K562 (cell line): ENCODE results near the gene ADAMTS10. TPM values are rescaled to one million over a fixed set of nuclear protein-coding genes. Genes with fewer than 3 reads are reported as not detected.

Source experiments
- ATAC-seq: fragments of 200-7000 bp; cut with Tn5 transposase; 3 replicates; pipeline ENCODE4 v1.9.1; 2020; ENCODE audit warnings: moderate library complexity
- BruUV-seq: library from RNA; stranded (reverse); fragments of 400-500 nt; replicated peaks from 2 replicates; lab custom pipeline; 2021; lab: Mats Ljungman, UMichigan
- CTCF ChIA-PET: fragments of 300-600 bp; formaldehyde crosslinking; extraction: SDS; loops from one replicate; lab custom pipeline; 2021; ENCODE audit warnings: low intra/inter-chr PET ratio; lab: Yijun Ruan, JAX
- POLR2A ChIA-PET: fragments of 300-600, 350-650 bp; sonication (Branson Sonifier 250); formaldehyde crosslinking; extraction: SDS; loops from one replicate; lab custom pipeline; 2021; ENCODE audit warnings: antibody characterized with exemption, inconsistent platforms; lab: Yijun Ruan, JAX
- DNase-seq, 4 experiments: peaks; one replicate each; pipeline versions ENCODE4 v3.0.0 to v3.0.0-alpha.2; 2011 to 2018; ENCODE audit warnings: low spot score in 3 of 4, mixed read lengths in 3 of 4; ENCODE audit errors: extremely low read depth in 1 of 4
- FAIRE-seq: peaks from 2 replicates; lab custom pipeline; 2011; peaks lifted over from hg19 to GRCh38; lab: Jason Lieb, UNC
- H2AFZ ChIP-seq: 2 replicates; pipeline ENCODE4 v1.6.0; 2011; ENCODE audit warnings: low read depth, low read length, control low read depth, inconsistent platforms
- H3K27ac ChIP-seq: fragments of 200-600 bp; 3 replicates; pipeline ENCODE4 v1.8.0; 2011; ENCODE audit warnings: low read depth, mild to moderate bottlenecking, control low read depth, inconsistent platforms, low read length, moderate library complexity, mixed read lengths; ENCODE audit errors: extremely low read depth
- H3K27me3 ChIP-seq, 2 experiments: fragments of 300-600 bp in 1 of 2; 2 replicates in 1 of 2; 3 replicates in 1 of 2; pipeline versions ENCODE4 v1.6.0 to v1.8.0; 2011; ENCODE audit warnings: inconsistent platforms in 2 of 2, low read length in 2 of 2, mild to moderate bottlenecking in 1 of 2, mixed read lengths in 1 of 2, moderate library complexity in 1 of 2; ENCODE audit not compliant: control insufficient read depth in 2 of 2, insufficient read depth in 2 of 2
- H3K36me3 ChIP-seq: fragments of 300-600 bp; 3 replicates; pipeline ENCODE4 v1.8.0; 2011; ENCODE audit warnings: mild to moderate bottlenecking, low read length, inconsistent platforms; ENCODE audit not compliant: control insufficient read depth, insufficient read depth
- H3K4me1 ChIP-seq, 2 experiments: fragments of 200-600 bp in 1 of 2; replicated peaks in 1 of 2; 2 replicates in 1 of 2; 3 replicates in 1 of 2; pipeline versions ENCODE4 v1.5.1 to v1.8.0; 2011; ENCODE audit warnings: inconsistent platforms in 2 of 2, low read length in 2 of 2, mild to moderate bottlenecking in 1 of 2, mixed read lengths in 1 of 2, moderate library complexity in 1 of 2; ENCODE audit not compliant: control insufficient read depth in 2 of 2, insufficient read depth in 2 of 2
- H3K4me2 ChIP-seq: 2 replicates; pipeline ENCODE4 v1.6.1; 2011; ENCODE audit warnings: low read length, control low read depth, inconsistent platforms, mixed read lengths; ENCODE audit not compliant: insufficient read depth
- H3K4me3 ChIP-seq: fragments of 200-600 bp; sonication (generic), shearing (Covaris generic); 2 replicates; pipeline ENCODE4 v1.5.1; 2016; ENCODE audit warnings: control low read depth, inconsistent platforms
- H3K79me2 ChIP-seq: fragments of 200-600 bp; 3 replicates; pipeline ENCODE4 v1.8.0; 2011; ENCODE audit warnings: low read length, inconsistent platforms; ENCODE audit not compliant: control insufficient read depth, insufficient read depth
- H3K9ac ChIP-seq, 2 experiments: 2 replicates each; pipeline versions ENCODE4 v1.6.0 to v1.6.1; 2011; ENCODE audit warnings: low read depth in 2 of 2, low read length in 2 of 2, control low read depth in 1 of 2, inconsistent platforms in 1 of 2, mild to moderate bottlenecking in 1 of 2, mixed read lengths in 1 of 2; ENCODE audit not compliant: insufficient read depth in 1 of 2
- H3K9me1 ChIP-seq: one replicate; pipeline ENCODE4 v1.6.0; 2011; ENCODE audit warnings: inconsistent platforms, mild to moderate bottlenecking, low read length, moderate library complexity; ENCODE audit not compliant: control insufficient read depth, insufficient read depth
- H3K9me3 ChIP-seq: replicated peaks from 2 replicates; pipeline ENCODE4 v1.5.1; 2011; ENCODE audit warnings: low read depth, low read length, inconsistent platforms; ENCODE audit not compliant: control insufficient read depth, insufficient read depth
- H4K20me1 ChIP-seq: replicated peaks from 2 replicates; pipeline ENCODE4 v1.6.1; 2011; ENCODE audit warnings: low read length, inconsistent platforms, mixed read lengths; ENCODE audit not compliant: control insufficient read depth, insufficient read depth
- ADNP ChIP-seq: fragments of 200-800 bp; sonication (Bioruptor generic); IDR thresholded peaks from 2 replicates; pipeline ENCODE4 v1.6.1; 2016; ENCODE audit warnings: missing genetic modification characterization, missing compliant biosample characterization
- BCOR ChIP-seq: fragments of 450-650 bp; IDR thresholded peaks from 2 replicates; pipeline ENCODE4 v1.6.1; 2016
- CBX1 ChIP-seq: sonication (generic); IDR thresholded peaks from 2 replicates; pipeline ENCODE4 v1.6.1; 2016; ENCODE audit warnings: antibody characterized with exemption, low read depth, mild to moderate bottlenecking
- CREB5 ChIP-seq: fragments of 250-450 bp; sonication (Bioruptor Pico); IDR thresholded peaks from 2 replicates; pipeline ENCODE4 v1.5.0; 2020; ENCODE audit warnings: mild to moderate bottlenecking
- FOS ChIP-seq: IDR thresholded peaks from 3 replicates; pipeline ENCODE4 v1.6.1; 2011; ENCODE audit not compliant: insufficient read length; ENCODE audit errors: extremely low read depth
- GATAD2A ChIP-seq: fragments of 450-650 bp; IDR thresholded peaks from 2 replicates; pipeline ENCODE4 v1.6.1; 2017
- KDM1A ChIP-seq, 2 experiments: fragments of 450-650 bp; IDR thresholded peaks; 2 replicates each; pipeline ENCODE4 v1.6.1; 2016; ENCODE audit warnings: mild to moderate bottlenecking in 2 of 2
- MTA2 ChIP-seq: fragments of 450-650 bp; IDR thresholded peaks from 2 replicates; pipeline ENCODE4 v1.6.1; 2016; ENCODE audit warnings: low read depth
- PTBP1 ChIP-seq: fragments of 200-400 bp; formaldehyde crosslinking; IDR thresholded peaks from 2 replicates; pipeline ENCODE4 v1.6.1; 2017; ENCODE audit warnings: low read depth, low read length
- RCOR1 ChIP-seq, 2 experiments: IDR thresholded peaks; 2 replicates each; pipeline ENCODE4 v1.6.1; 2012; ENCODE audit warnings: low read depth in 2 of 2, low read length in 2 of 2, borderline replicate concordance in 1 of 2, improper control_type of control experiment in 1 of 2
- SMARCA5 ChIP-seq: fragments of 450-650 bp; IDR thresholded peaks from 2 replicates; pipeline ENCODE4 v1.6.1; 2016
- ZNF398 ChIP-seq: fragments of 250-450 bp; sonication (Bioruptor Pico); IDR thresholded peaks from 2 replicates; pipeline ENCODE4 v1.8.0; 2021; ENCODE audit warnings: moderate library complexity, mild to moderate bottlenecking, inconsistent platforms
- ZNF584 ChIP-seq: fragments of 200-800 bp; sonication (Bioruptor generic); IDR thresholded peaks from 2 replicates; pipeline ENCODE4 v1.6.1; 2016; ENCODE audit warnings: low read depth, mild to moderate bottlenecking, missing genetic modification characterization, missing compliant biosample characterization
- ZNF740 ChIP-seq, 3 experiments: fragments of 200-800 bp in 1 of 3; sonication (Bioruptor generic) in 1 of 3; sonication (generic) in 1 of 3; formaldehyde crosslinking in 1 of 3; IDR thresholded peaks; 2 replicates each; pipeline versions ENCODE4 v1.6.1 to v1.8.0; 2016 to 2022; ENCODE audit warnings: mild to moderate bottlenecking in 2 of 3, missing compliant biosample characterization in 2 of 3, missing genetic modification characterization in 2 of 3, missing genetic modification reagents in 1 of 3
- ZNF764 ChIP-seq: fragments of 250-450 bp; sonication (Bioruptor Pico); IDR thresholded peaks from 2 replicates; pipeline ENCODE4 v1.4.0; 2020; ENCODE audit warnings: low read depth, mild to moderate bottlenecking, moderate library complexity
- WGBS: fragments of 100-300 bp; shearing (Covaris generic); methylation state at CpG from one replicate; pipeline ENCODE4 v1.1.6; 2016; ENCODE audit warnings: low coverage, mixed read lengths; ENCODE audit not compliant: insufficient coverage; ENCODE audit errors: missing lambda C conversion rate; 5-methylcytosine and 5-hydroxymethylcytosine counted together
- in situ Hi-C: fragments of 300-500 bp; cut with MboI; formaldehyde crosslinking; loops from 4 replicates; pipeline ENCODE4 v1.15.0; 2018; ENCODE audit warnings: inconsistent platforms, mixed read lengths
- intact Hi-C: fragments of 100-400 bp; cut with micrococcal nuclease; formaldehyde crosslinking; loops from 2 replicates; pipeline ENCODE4 v1.14.2; 2022
- polyA plus RNA-seq, 8 experiments: library from polyadenylated mRNA; depleted of rRNA in 4 of 8; stranded (reverse) in 5 of 8; unstranded in 3 of 8; fragments of >200 nt; fragmentation: Nextera tagmentation in 2 of 8; fragmentation: Illumina TruSeq in 1 of 8; extraction: Ambion mirVana in 2 of 8; extraction: Trizol in 1 of 8; gene quantifications; 2 replicates each; pipeline versions ENCODE4 v1.2.1 to v1.2.3, GENCODE V29; 2011 to 2014; ENCODE audit warnings: inconsistent platforms in 1 of 8, missing spikeins in 1 of 8
- total RNA-seq, 7 experiments: library from RNA; depleted of rRNA in 6 of 7; stranded (reverse); fragments of >200 nt in 6 of 7; fragmentation: Illumina TruSeq in 2 of 7; extraction: Trizol in 2 of 7; gene quantifications; 2 replicates each; pipeline versions ENCODE4 v1.2.1 to v1.2.3, GENCODE V29; 2011 to 2021; ENCODE audit warnings: low replicate concordance in 1 of 7

The ADAMTS10 gene
- total and polyA plus RNA-seq, 9 of the 15 experiments (the other 6 are each of a cell fraction or from before 2014, with no cell fraction given), result 0.33 to 1.8 (median 0.57) TPM; not detected in 4

DNA sequence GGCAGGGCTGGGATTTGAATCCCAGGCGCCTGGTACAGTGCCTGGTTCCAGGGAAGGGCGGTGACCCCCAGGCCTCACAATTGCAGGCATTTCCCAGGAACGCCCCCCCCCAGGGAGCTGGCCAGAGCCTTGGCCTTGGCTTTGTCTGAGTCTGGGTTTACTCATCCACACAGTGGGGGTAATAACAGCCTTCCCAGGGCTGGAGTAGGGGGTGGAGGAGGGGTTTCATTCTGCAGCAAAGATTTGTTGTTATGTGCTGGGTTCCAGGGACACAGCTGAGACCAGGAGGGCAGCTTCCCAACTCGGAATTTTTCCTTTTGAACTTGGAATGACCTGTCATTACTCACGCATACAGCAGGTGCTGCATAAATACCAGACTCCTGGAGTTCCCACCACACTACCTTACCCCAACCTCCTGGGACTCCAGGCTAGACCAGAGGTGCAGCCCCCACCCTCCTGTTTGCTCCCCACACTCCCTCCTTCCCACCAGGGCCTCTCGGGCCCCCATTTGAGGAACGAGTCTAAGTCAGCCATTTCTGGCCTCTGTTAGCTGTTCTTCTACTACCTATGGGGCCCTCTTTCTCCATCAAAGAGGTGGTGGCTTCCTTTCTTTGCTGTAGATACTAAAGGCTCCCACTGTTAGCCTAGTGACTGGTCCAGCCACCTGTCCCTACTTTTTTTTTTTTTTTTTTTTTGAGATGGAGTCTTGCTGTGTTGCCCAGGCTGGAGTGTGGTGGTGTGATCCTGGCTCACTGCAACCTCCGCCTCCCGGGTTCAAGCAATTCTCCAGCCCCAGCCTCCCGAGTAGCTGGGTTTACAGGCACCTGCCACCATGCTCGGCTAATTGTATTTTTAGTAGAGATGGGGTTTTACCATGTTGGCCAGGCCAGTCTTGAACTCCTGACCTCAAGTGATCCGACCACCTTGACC, 1.6 kb upstream of the ADAMTS10 start (continued):
- TF ChIP-seq ZNF740 (CRISPR knock-in tag; IDR thresholded peaks at IDR 0.05) (peak; percentile 29; the same call in 1 of the 2 replicates), ZNF740 (tag; IDR thresholded peaks at IDR 0.05) (0 out of 4 replicates have a peak, but pooled peaks of 1 of the 2 experiments have one; percentile 42), FOS (no peak)
- TF ChIP-seq, all 486 proteins: peak for 7

GRCh38 chr19:8611391-8611876, 919 bp upstream of the ADAMTS10 start:
- in situ Hi-C loops, result loop anchor here (10.0 kb wide), 1 partner anchor 83 kb away; the partner anchor contains the start of gene ACTL9
- POLR2A ChIA-PET, result no interaction called here
- peaks cover 0 to 13% of the 10 kb centered on the region in 2 experiments; a peak in 3 of 5 replicates for H3K27me3 ChIP-seq
- FAIRE-seq (no peak), DNase-seq (no peak), ATAC-seq (no peak)
- no peak overlapping the region for H3K27ac ChIP-seq
- CTCF ChIA-PET, result no interaction called here
- H3K9me1 ChIP-seq, result no peaks in the 10 kb centered on the region
- no peaks in the 10 kb centered on the region for H3K9me3 ChIP-seq
- no peak overlapping the region for H3K4me3 ChIP-seq
- 45% methylated on average over 16 of the region's 18 CpGs for WGBS
- no peaks in the 10 kb centered on the region for H3K36me3 ChIP-seq
- H3K4me2 ChIP-seq, result no peak overlapping the region
- no peaks in the 10 kb centered on the region for H3K79me2 ChIP-seq
- H3K9ac ChIP-seq, result no peak overlapping the region
- no TSS peak for BruUV-seq
- no peaks in the 10 kb centered on the region for H4K20me1 ChIP-seq
- intact Hi-C loops, result loop anchor here (10.0 kb wide), 1 partner anchor 83 kb away; the partner anchor contains the start of gene ACTL9
- H2AFZ ChIP-seq, result no peak overlapping the region
- peaks cover 6 to 21% of the 10 kb centered on the region in 2 experiments; a peak in 3 of 5 replicates for H3K4me1 ChIP-seq
- no peak for TF ChIP-seq CREB5 (CRISPR knock-in tag)
- TF ChIP-seq KDM1A (IDR thresholded peaks at IDR 0.05), result peak; percentile 77 to 90
- TF ChIP-seq RCOR1 (IDR thresholded peaks at IDR 0.05; ENCODE audit: borderline replicate concordance in 1 of 2, low read depth in 2 of 2, low read length in 2 of 2), result peak in 1 of 2 experiments; percentile 87; a peak in 2 of 4 replicates
- no peak for TF ChIP-seq ZNF764 (CRISPR knock-in tag)
- TF ChIP-seq PTBP1, result peak; percentile 58; the same call in 1 of the 2 replicates
- peak; percentile 71; the same call in 1 of the 2 replicates for TF ChIP-seq CBX1
- TF ChIP-seq MTA2, result no peak
- peak; percentile 83 for TF ChIP-seq ADNP (tag)
- TF ChIP-seq ZNF584, result no peak
- TF ChIP-seq ZNF398 (CRISPR knock-in tag), result no peak
- peak; percentile 97 for TF ChIP-seq BCOR
- peak; percentile 92; the same call in 1 of the 2 replicates for TF ChIP-seq SMARCA5
- no peak for TF ChIP-seq GATAD2A
